K562 (cell line): ENCODE data around the gene TULP1. TPM values are rescaled to one million over a fixed set of nuclear protein-coding genes. Genes with fewer than 3 reads are reported as not detected.

Experiments used
- CBX3 ChIP-seq, 2 experiments: IDR thresholded peaks; 1 replicate in 1 of 2; 2 replicates in 1 of 2; pipeline ENCODE4 v1.6.1; 2012; ENCODE audit warnings: inconsistent platforms in 2 of 2, low read length in 2 of 2, borderline replicate concordance in 1 of 2, control low read depth in 1 of 2
- WHSC1 ChIP-seq: IDR thresholded peaks from one replicate; pipeline ENCODE4 v1.6.1; 2012; ENCODE audit warnings: low read length, control low read depth, inconsistent platforms
- polyA plus RNA-seq, 8 experiments: library from polyadenylated mRNA; depleted of rRNA in 4 of 8; stranded (reverse) in 5 of 8; unstranded in 3 of 8; fragments of >200 nt; fragmentation: Nextera tagmentation in 2 of 8; fragmentation: Illumina TruSeq in 1 of 8; extraction: Ambion mirVana in 2 of 8; extraction: Trizol in 1 of 8; gene quantifications; 2 replicates each; pipeline versions ENCODE4 v1.2.1 to v1.2.3, GENCODE V29; 2011 to 2014; ENCODE audit warnings: inconsistent platforms in 1 of 8, missing spikeins in 1 of 8
- total RNA-seq, 7 experiments: library from RNA; depleted of rRNA in 6 of 7; stranded (reverse); fragments of >200 nt in 6 of 7; fragmentation: Illumina TruSeq in 2 of 7; extraction: Trizol in 2 of 7; gene quantifications; 2 replicates each; pipeline versions ENCODE4 v1.2.1 to v1.2.3, GENCODE V29; 2011 to 2021; ENCODE audit warnings: low replicate concordance in 1 of 7
- TF ChIP-seq, protein P1 (sequence below): fragments of 450-650 bp; formaldehyde crosslinking; IDR thresholded peaks from 2 replicates; pipeline ENCODE4 v1.4.0; 2020; ENCODE audit warnings: mild to moderate bottlenecking, moderate library complexity
- TF ChIP-seq, protein P2 (sequence below): IDR thresholded peaks from 3 replicates; pipeline ENCODE4 v1.6.1; 2011; ENCODE audit warnings: borderline replicate concordance, mild to moderate bottlenecking, moderate library complexity; ENCODE audit not compliant: insufficient read length; ENCODE audit errors: extremely low read depth
- TF ChIP-seq, protein P3 (sequence below): sonication (generic); formaldehyde crosslinking; IDR thresholded peaks from 2 replicates; pipeline ENCODE4 v1.8.0; 2022; ENCODE audit warnings: missing genetic modification reagents, mild to moderate bottlenecking, moderate library complexity, borderline replicate concordance

Gene TULP1
- total and polyA plus RNA-seq, 9 of the 15 experiments (the other 6 are each of a cell fraction or from before 2014, with no cell fraction given) = 0.06 to 0.17 (median 0.09) TPM; not detected in 6

DNA sequence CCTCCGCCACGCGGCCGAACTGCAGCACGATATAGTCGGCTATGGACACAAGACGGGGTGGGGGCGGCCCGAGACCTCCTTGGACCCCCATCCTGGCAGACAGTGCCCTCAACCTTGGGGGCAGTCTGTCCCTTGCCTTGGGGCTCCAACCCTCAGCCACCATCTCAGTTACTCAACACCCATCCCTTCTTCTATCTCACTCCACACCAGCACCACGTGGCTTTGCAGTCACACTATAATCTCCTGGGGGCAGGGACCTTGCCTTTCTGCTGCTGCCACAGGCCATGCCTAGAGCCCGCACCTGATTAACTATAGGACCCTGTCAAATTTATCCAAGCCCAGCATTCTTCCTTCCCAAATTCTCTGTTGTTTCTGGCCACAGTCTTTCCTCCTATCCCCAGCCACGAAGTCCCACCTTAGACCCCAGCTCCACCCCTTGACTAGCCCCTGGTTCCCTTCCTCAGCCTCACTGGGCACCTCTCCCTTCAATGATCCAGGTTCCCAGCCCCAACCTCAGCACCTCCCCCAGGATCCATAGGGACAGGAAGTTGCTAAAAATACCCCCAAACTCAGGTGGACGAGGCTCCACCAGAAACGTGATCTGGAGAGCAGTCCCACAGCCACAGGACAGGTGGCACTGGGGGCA, 14.2 kb downstream of the TULP1 start (continued):
- TF ChIP-seq, protein P1, sequence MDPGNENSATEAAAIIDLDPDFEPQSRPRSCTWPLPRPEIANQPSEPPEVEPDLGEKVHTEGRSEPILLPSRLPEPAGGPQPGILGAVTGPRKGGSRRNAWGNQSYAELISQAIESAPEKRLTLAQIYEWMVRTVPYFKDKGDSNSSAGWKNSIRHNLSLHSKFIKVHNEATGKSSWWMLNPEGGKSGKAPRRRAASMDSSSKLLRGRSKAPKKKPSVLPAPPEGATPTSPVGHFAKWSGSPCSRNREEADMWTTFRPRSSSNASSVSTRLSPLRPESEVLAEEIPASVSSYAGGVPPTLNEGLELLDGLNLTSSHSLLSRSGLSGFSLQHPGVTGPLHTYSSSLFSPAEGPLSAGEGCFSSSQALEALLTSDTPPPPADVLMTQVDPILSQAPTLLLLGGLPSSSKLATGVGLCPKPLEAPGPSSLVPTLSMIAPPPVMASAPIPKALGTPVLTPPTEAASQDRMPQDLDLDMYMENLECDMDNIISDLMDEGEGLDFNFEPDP (CRISPR knock-in tag) = no peak
- TF ChIP-seq CBX3 (IDR thresholded peaks at IDR 0.05; ENCODE audit: borderline replicate concordance in 1 of 2, low read length in 2 of 2) = no peak
- TF ChIP-seq, protein P2, sequence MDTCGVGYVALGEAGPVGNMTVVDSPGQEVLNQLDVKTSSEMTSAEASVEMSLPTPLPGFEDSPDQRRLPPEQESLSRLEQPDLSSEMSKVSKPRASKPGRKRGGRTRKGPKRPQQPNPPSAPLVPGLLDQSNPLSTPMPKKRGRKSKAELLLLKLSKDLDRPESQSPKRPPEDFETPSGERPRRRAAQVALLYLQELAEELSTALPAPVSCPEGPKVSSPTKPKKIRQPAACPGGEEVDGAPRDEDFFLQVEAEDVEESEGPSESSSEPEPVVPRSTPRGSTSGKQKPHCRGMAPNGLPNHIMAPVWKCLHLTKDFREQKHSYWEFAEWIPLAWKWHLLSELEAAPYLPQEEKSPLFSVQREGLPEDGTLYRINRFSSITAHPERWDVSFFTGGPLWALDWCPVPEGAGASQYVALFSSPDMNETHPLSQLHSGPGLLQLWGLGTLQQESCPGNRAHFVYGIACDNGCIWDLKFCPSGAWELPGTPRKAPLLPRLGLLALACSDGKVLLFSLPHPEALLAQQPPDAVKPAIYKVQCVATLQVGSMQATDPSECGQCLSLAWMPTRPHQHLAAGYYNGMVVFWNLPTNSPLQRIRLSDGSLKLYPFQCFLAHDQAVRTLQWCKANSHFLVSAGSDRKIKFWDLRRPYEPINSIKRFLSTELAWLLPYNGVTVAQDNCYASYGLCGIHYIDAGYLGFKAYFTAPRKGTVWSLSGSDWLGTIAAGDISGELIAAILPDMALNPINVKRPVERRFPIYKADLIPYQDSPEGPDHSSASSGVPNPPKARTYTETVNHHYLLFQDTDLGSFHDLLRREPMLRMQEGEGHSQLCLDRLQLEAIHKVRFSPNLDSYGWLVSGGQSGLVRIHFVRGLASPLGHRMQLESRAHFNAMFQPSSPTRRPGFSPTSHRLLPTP = no peak
- TF ChIP-seq, protein P3, sequence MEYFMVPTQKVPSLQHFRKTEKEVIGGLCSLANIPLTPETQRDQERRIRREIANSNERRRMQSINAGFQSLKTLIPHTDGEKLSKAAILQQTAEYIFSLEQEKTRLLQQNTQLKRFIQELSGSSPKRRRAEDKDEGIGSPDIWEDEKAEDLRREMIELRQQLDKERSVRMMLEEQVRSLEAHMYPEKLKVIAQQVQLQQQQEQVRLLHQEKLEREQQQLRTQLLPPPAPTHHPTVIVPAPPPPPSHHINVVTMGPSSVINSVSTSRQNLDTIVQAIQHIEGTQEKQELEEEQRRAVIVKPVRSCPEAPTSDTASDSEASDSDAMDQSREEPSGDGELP (CRISPR knock-in tag) = no peak
- no peak for TF ChIP-seq WHSC1
